Measurements from ENCODE around the gene PLA2G2F. TPM values are rescaled to one million over a fixed set of nuclear protein-coding genes. Genes with fewer than 3 reads are reported as not detected.

PLA2G2F gene
- total RNA-seq, 1 experiment from 2014 or later: not detected

DNA sequence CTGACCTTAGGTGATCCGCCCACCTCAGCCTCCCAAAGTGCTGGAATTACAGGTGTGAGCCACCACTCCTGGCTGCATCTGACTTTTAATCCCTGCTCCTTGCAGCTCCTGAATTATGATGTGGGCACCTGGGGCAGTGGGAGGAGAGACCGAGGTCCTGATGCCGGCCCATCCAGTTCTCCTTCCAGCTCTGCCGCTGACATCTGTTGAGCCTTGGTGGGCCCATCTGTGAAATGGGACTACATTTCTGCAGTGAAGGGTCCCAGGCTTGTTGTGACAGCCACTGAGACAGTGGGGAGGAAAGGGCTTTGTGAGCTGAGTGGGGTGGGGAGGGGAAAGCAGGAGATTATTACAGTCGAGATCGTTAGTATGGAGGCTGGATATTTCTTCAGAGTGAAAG lies 11.8 kb downstream of the PLA2G2F start:
- ATAC-seq (no peak), DNase-seq (ENCODE audit: low read depth, low spot score) (no peak)
- CTCF ChIA-PET: interaction anchor here (0.5 to 1.1 kb wide), 3 partner anchors 10 to 335 kb away, joined by 3 to 4 read pairs (median 3); partner anchors contain the start of gene CAMK2N1
- BruUV-seq (replicated peaks): no TSS peak
- peaks cover 4% of the 10 kb centered on the region; the same call in 1 of the 2 replicates for H3K4me1 ChIP-seq (ENCODE audit: control insufficient read depth, insufficient read depth, low read length)
- in situ Hi-C loops (cut with HindIII; ENCODE audit: low pct_unique_long_range_greater_than_20kb, low sequenced_read_pairs) (no loop called here), intact Hi-C loops (cut with micrococcal nuclease; ENCODE audit: unreplicated experiment) (loop anchor here (2.0 kb wide), 1 partner anchor 50 kb away; no protein-coding TSS in a partner anchor)
- TF ChIP-seq SIN3A (IDR thresholded peaks at IDR 0.05; ENCODE audit: borderline replicate concordance, insufficient read depth, low read depth, low read length) (no peak), TCF7L2 (IDR thresholded peaks at IDR 0.05; ENCODE audit: low read depth, low read length) (no peak), POLR2AphosphoS5 (IDR thresholded peaks at IDR 0.05; ENCODE audit: low read depth, low read length) (no peak)
- TF ChIP-seq, protein P1, sequence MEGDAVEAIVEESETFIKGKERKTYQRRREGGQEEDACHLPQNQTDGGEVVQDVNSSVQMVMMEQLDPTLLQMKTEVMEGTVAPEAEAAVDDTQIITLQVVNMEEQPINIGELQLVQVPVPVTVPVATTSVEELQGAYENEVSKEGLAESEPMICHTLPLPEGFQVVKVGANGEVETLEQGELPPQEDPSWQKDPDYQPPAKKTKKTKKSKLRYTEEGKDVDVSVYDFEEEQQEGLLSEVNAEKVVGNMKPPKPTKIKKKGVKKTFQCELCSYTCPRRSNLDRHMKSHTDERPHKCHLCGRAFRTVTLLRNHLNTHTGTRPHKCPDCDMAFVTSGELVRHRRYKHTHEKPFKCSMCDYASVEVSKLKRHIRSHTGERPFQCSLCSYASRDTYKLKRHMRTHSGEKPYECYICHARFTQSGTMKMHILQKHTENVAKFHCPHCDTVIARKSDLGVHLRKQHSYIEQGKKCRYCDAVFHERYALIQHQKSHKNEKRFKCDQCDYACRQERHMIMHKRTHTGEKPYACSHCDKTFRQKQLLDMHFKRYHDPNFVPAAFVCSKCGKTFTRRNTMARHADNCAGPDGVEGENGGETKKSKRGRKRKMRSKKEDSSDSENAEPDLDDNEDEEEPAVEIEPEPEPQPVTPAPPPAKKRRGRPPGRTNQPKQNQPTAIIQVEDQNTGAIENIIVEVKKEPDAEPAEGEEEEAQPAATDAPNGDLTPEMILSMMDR (IDR thresholded peaks at IDR 0.05): no peak
- TF ChIP-seq, protein P2, sequence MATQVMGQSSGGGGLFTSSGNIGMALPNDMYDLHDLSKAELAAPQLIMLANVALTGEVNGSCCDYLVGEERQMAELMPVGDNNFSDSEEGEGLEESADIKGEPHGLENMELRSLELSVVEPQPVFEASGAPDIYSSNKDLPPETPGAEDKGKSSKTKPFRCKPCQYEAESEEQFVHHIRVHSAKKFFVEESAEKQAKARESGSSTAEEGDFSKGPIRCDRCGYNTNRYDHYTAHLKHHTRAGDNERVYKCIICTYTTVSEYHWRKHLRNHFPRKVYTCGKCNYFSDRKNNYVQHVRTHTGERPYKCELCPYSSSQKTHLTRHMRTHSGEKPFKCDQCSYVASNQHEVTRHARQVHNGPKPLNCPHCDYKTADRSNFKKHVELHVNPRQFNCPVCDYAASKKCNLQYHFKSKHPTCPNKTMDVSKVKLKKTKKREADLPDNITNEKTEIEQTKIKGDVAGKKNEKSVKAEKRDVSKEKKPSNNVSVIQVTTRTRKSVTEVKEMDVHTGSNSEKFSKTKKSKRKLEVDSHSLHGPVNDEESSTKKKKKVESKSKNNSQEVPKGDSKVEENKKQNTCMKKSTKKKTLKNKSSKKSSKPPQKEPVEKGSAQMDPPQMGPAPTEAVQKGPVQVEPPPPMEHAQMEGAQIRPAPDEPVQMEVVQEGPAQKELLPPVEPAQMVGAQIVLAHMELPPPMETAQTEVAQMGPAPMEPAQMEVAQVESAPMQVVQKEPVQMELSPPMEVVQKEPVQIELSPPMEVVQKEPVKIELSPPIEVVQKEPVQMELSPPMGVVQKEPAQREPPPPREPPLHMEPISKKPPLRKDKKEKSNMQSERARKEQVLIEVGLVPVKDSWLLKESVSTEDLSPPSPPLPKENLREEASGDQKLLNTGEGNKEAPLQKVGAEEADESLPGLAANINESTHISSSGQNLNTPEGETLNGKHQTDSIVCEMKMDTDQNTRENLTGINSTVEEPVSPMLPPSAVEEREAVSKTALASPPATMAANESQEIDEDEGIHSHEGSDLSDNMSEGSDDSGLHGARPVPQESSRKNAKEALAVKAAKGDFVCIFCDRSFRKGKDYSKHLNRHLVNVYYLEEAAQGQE (IDR thresholded peaks at IDR 0.05; ENCODE audit: insufficient read depth in 1 of 2, low read depth in 2 of 2, low read length in 1 of 2): no peak
- POLR2A ChIA-PET: no interaction called here
- H3K4me3 ChIP-seq (ENCODE audit: low read depth in 2 of 2, low read length in 2 of 2): no peak overlapping the region
- no peaks in the 10 kb centered on the region for H3K9me3 ChIP-seq (ENCODE audit: control insufficient read depth, insufficient read depth, low read depth, low read length)
- H3K36me3 ChIP-seq (ENCODE audit: control insufficient read depth, insufficient read depth, low read length): no peaks in the 10 kb centered on the region
- no peaks in the 10 kb centered on the region for H3K27me3 ChIP-seq (ENCODE audit: control insufficient read depth, insufficient read depth, low read length)
- H3K27ac ChIP-seq (ENCODE audit: low read length): no peak overlapping the region

DNA sequence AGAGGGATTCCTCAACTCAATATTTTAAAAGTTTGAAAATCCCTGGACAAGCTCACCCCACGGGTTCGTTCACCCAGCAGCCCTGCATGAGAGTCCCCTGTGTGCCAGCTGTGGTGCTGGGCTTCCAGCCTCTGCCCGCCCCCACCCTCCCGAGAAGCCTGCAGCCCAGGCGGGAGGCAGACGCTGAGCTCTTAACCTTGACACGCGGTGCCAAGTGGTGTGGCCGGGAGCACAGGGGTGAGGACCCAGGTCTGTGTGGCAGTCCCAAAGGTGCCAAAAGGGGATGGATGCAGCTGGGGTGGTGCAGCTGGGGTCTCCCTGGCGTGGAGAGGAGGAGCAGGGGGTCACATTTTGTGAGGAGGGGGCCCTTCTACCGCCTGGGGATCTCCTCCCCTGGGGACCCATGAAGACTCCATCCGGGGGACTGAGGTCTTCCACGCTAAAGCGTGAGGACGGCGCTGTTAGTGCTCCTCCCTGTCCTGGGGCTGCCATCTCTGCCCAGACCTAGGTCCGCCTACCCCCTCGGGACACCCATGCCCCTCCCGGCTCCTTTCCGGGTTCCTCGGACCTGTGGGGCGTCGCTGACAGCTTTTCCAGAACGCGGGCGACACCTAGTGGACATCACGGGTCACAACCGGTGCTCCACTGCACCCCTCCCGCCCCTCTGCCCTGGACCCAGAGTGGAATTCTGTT lies 12.9 kb downstream of the PLA2G2F start:
- Histone ChIP-seq H3K4me3 (ENCODE audit: low read depth in 2 of 2, low read length in 2 of 2) (peak overlapping the region; percentile 25 to 54), H3K4me1 (ENCODE audit: control insufficient read depth, insufficient read depth, low read length) (peaks cover 4% of the 10 kb centered on the region; the same call in 1 of the 2 replicates), H3K27me3 (ENCODE audit: control insufficient read depth, insufficient read depth, low read length) (no peaks in the 10 kb centered on the region), H3K36me3 (ENCODE audit: control insufficient read depth, insufficient read depth, low read length) (no peaks in the 10 kb centered on the region), H3K9me3 (ENCODE audit: control insufficient read depth, insufficient read depth, low read depth, low read length) (no peaks in the 10 kb centered on the region), H3K27ac (ENCODE audit: low read length) (no peak overlapping the region)
- ChIA-PET POLR2A (interaction anchor here (0.5 kb wide), 1 partner anchor 235 kb away, joined by 5 read pairs; no protein-coding TSS in a partner anchor), CTCF (interaction anchor here (0.6 to 1.5 kb wide), 7 partner anchors 9 to 390 kb away, joined by 3 to 12 read pairs (median 3); no protein-coding TSS in a partner anchor)
- DNase-seq (ENCODE audit: low read depth, low spot score): peak; percentile 30
- TF ChIP-seq, protein P1 (IDR thresholded peaks at IDR 0.05): peak; percentile 94
- no peak for TF ChIP-seq SIN3A (IDR thresholded peaks at IDR 0.05; ENCODE audit: borderline replicate concordance, insufficient read depth, low read depth, low read length)
- in situ Hi-C loops (cut with HindIII; ENCODE audit: low pct_unique_long_range_greater_than_20kb, low sequenced_read_pairs): no loop called here
- ATAC-seq: peak; percentile 95
- no TSS peak for BruUV-seq (replicated peaks)
- intact Hi-C loops (cut with micrococcal nuclease; ENCODE audit: unreplicated experiment): loop anchor here (2.0 kb wide), 3 partner anchors 51 to 233 kb away; no protein-coding TSS in a partner anchor
